Pancreas (tissue), 10 donors: ENCODE data around the gene SSX2IP. TPM values are rescaled to one million over a fixed set of nuclear protein-coding genes. Genes with fewer than 3 reads are reported as not detected.

Experiments
- ATAC-seq, 4 donors: fragments of 200-7000 bp; cut with Tn5 transposase; one replicate each; pipeline versions ENCODE4 v1.8.0 to v1.9.1; 2020; ENCODE audit warnings: mild to moderate bottlenecking in 4 of 4, moderate library complexity in 4 of 4
- DNase-seq, 6 donors: peaks; one replicate each; pipeline ENCODE4 v3.0.0-alpha.2; 2020
- FAIRE-seq: peaks from 2 replicates; lab custom pipeline; 2012; peaks lifted over from hg19 to GRCh38; lab: Jason Lieb, UNC
- H3K27ac ChIP-seq, 4 donors: fragments of 200-600 bp; sonication (generic); 1 replicate in 3 of 4; 2 replicates in 1 of 4; pipeline versions ENCODE4 v1.5.0 to v1.8.0; 2020
- H3K27me3 ChIP-seq, 4 donors: fragments of 200-600 bp; one replicate each; pipeline ENCODE4 v1.8.0; 2021
- H3K36me3 ChIP-seq, 3 donors: fragments of 200-600 bp; sonication (generic) in 1 of 3; one replicate each; pipeline versions ENCODE4 v1.5.0 to v1.8.0; 2020 to 2021
- H3K4me1 ChIP-seq, 3 donors: fragments of 200-600 bp; one replicate each; pipeline ENCODE4 v1.8.0; 2021
- H3K4me3 ChIP-seq, 4 donors: fragments of 200-600 bp; sonication (generic) in 2 of 4; one replicate each; pipeline versions ENCODE4 v1.5.0 to v1.8.0; 2020 to 2021
- H3K9me3 ChIP-seq, 4 donors: fragments of 200-600 bp; one replicate each; pipeline ENCODE4 v1.8.0; 2021
- WGBS, 2 donors: extraction: QIAGEN DNeasy Blood & Tissue Kit; methylation state at CpG; one replicate each; pipeline ENCODE4 v1.1.7; 2013; 5-methylcytosine and 5-hydroxymethylcytosine counted together
- intact Hi-C, 3 donors: fragments of 100-400 bp; cut with DNase I; formaldehyde crosslinking; loops; one replicate each; pipeline versions ENCODE4 v1.11.1 to v1.14.2; 2022
- polyA plus RNA-seq, 2 donors: library from polyadenylated mRNA; stranded (reverse); fragments of 200-250 nt; gene quantifications; one replicate each; pipeline ENCODE4 v1.2.3, GENCODE V29; 2013
- total RNA-seq, 6 donors: library from RNA; stranded (reverse); fragmentation: NEBNext Ultra II Directional in 4 of 6; extraction: Animal tissue kit (Norgen Biotek cat#: 25700) in 4 of 6; gene quantifications; one replicate each; pipeline versions ENCODE4 v1.2.1 to v1.2.4, GENCODE V29; 2021 to 2023
- TF ChIP-seq, protein P1 (sequence below), 4 donors: fragments of 200-600 bp; sonication (generic) in 3 of 4; IDR thresholded peaks; one replicate each; pipeline versions ENCODE4 v1.5.0 to v1.8.0; 2021; ENCODE audit warnings: antibody characterized with exemption in 4 of 4
- donor health status: healthy with polysubstance abuse.
- donor health status: DM: no; HTN: no; CAD: no; lungs with moderate emphysema.
- donor health status: DM: no; HTN: no; CAD: no.
- donor health status: control.
- donor health status: control.
- donor health status: Bipolar disorder and iron deficiency.
- donor health status: DM: yes; HTN: yes; CAD: no.
- donor health status: DM: no; HTN: no; CAD: no.
- donor health status: DM: no; HTN: no; CAD: no.
- donor health status: DM: yes; HTN: yes; CAD: no.

Gene SSX2IP
- total and polyA plus RNA-seq, 8 donors = 1.9 to 10.2 (median 5.3) TPM

- 83 to 92% methylated on average over 1 of the region's 1 CpG for WGBS, 2 donors
- Histone ChIP-seq H3K4me3 (no peak overlapping the region), H3K27ac (no peak overlapping the region), H3K27me3 (no peaks in the 10 kb centered on the region), H3K36me3 (no peaks in the 10 kb centered on the region), H3K9me3 (no peaks in the 10 kb centered on the region), H3K4me1 (peaks cover 0 to 9% (median 8%) of the 10 kb centered on the region in 3 donors)
- no peak for ATAC-seq
- FAIRE-seq = no peak
- TF ChIP-seq, protein P1, sequence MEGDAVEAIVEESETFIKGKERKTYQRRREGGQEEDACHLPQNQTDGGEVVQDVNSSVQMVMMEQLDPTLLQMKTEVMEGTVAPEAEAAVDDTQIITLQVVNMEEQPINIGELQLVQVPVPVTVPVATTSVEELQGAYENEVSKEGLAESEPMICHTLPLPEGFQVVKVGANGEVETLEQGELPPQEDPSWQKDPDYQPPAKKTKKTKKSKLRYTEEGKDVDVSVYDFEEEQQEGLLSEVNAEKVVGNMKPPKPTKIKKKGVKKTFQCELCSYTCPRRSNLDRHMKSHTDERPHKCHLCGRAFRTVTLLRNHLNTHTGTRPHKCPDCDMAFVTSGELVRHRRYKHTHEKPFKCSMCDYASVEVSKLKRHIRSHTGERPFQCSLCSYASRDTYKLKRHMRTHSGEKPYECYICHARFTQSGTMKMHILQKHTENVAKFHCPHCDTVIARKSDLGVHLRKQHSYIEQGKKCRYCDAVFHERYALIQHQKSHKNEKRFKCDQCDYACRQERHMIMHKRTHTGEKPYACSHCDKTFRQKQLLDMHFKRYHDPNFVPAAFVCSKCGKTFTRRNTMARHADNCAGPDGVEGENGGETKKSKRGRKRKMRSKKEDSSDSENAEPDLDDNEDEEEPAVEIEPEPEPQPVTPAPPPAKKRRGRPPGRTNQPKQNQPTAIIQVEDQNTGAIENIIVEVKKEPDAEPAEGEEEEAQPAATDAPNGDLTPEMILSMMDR (IDR thresholded peaks at IDR 0.05) = no peak
- DNase-seq = no peak
- intact Hi-C loops = no loop called here
Measured at GRCh38 chr1:84686223-84686622, 4.0 kb downstream of the SSX2IP start.

- Histone ChIP-seq H3K27me3 (no peaks in the 10 kb centered on the region), H3K4me1 (no peaks in the 10 kb centered on the region), H3K4me3 (no peak overlapping the region), H3K36me3 (no peaks in the 10 kb centered on the region), H3K27ac (no peak overlapping the region), H3K9me3 (no peaks in the 10 kb centered on the region)
- DNase-seq = no peak
- TF ChIP-seq, protein P1 (IDR thresholded peaks at IDR 0.05) = no peak
- intact Hi-C loops = no loop called here
- no peak for ATAC-seq
- no peak for FAIRE-seq
- 86 to 90% methylated on average over 2 of the region's 2 CpGs for WGBS, 2 donors
Measured at GRCh38 chr1:84683508-84683907, 6.8 kb downstream of the SSX2IP start.

- no peak for ATAC-seq
- intact Hi-C loops = no loop called here
- no peak for FAIRE-seq
- H3K36me3 ChIP-seq = no peaks in the 10 kb centered on the region
- H3K4me1 ChIP-seq = no peaks in the 10 kb centered on the region
- DNase-seq = no peak
- H3K9me3 ChIP-seq = no peaks in the 10 kb centered on the region
- no peak overlapping the region for H3K4me3 ChIP-seq
- TF ChIP-seq, protein P1 (IDR thresholded peaks at IDR 0.05) = no peak
- WGBS, 2 donors = 94 to 96% methylated on average over 5 of the region's 5 CpGs
- H3K27me3 ChIP-seq = no peaks in the 10 kb centered on the region
- H3K27ac ChIP-seq = no peak overlapping the region
Measured at GRCh38 chr1:84682047-84682446, 8.2 kb downstream of the SSX2IP start.

- Histone ChIP-seq H3K4me3 (no peak overlapping the region), H3K9me3 (no peaks in the 10 kb centered on the region), H3K4me1 (peaks cover 2 to 7% (median 5%) of the 10 kb centered on the region in 3 donors), H3K27ac (no peak overlapping the region), H3K36me3 (no peaks in the 10 kb centered on the region), H3K27me3 (no peaks in the 10 kb centered on the region)
- ATAC-seq = no peak
- WGBS, 2 donors = 81 to 84% methylated on average over 7 of the region's 7 CpGs
- DNase-seq = no peak
- no peak for FAIRE-seq
- TF ChIP-seq, protein P1 (IDR thresholded peaks at IDR 0.05) = no peak
- intact Hi-C loops = loop anchor here in 1 of 3 donors (10.0 kb wide), 1 partner anchor 53 kb away; no protein-coding TSS in a partner anchor
Measured at GRCh38 chr1:84677415-84678099, 12.7 kb downstream of the SSX2IP start.

- no peak for FAIRE-seq
- H3K4me3 ChIP-seq = no peak overlapping the region
- DNase-seq = no peak
- intact Hi-C loops = loop anchor here in 1 of 3 donors (10.0 kb wide), 1 partner anchor 51 kb away; no protein-coding TSS in a partner anchor
- no peak for ATAC-seq
- TF ChIP-seq, protein P1 (IDR thresholded peaks at IDR 0.05) = no peak
- H3K4me1 ChIP-seq = peaks cover 2 to 7% (median 5%) of the 10 kb centered on the region in 3 donors
- no peak overlapping the region for H3K27ac ChIP-seq
- no peaks in the 10 kb centered on the region for H3K27me3 ChIP-seq
- no peaks in the 10 kb centered on the region for H3K9me3 ChIP-seq
- 93 to 96% methylated on average over 4 of the region's 4 CpGs for WGBS, 2 donors
- no peaks in the 10 kb centered on the region for H3K36me3 ChIP-seq
Measured at GRCh38 chr1:84675631-84676030, 14.6 kb downstream of the SSX2IP start.
